Ascending aorta (tissue), 2 donors: ENCODE results near the gene PPM1M. TPM values are rescaled to one million over a fixed set of nuclear protein-coding genes. Genes with fewer than 3 reads are reported as not detected.

ENCODE experiments used
- DNase-seq, 2 donors: peaks; one replicate each; pipeline ENCODE4 v3.0.0-alpha.2; 2019; ENCODE audit warnings: low spot score in 2 of 2
- H3K27ac ChIP-seq, 2 donors: fragments of 200-600 bp; sonication (generic); one replicate each; pipeline ENCODE4 v1.5.1; 2016 to 2017; ENCODE audit warnings: mild to moderate bottlenecking in 1 of 2
- H3K27me3 ChIP-seq: fragments of 200-600 bp; sonication (generic); one replicate; pipeline ENCODE4 v1.5.1; 2017
- H3K36me3 ChIP-seq, 2 donors: fragments of 200-600 bp; sonication (generic); one replicate each; pipeline ENCODE4 v1.5.1; 2016
- H3K4me1 ChIP-seq, 2 donors: fragments of 200-600 bp; sonication (generic); one replicate each; pipeline ENCODE4 v1.5.1; 2016 to 2017; ENCODE audit warnings: mild to moderate bottlenecking in 1 of 2
- H3K4me3 ChIP-seq, 2 donors: fragments of 200-600 bp; sonication (generic); one replicate each; pipeline ENCODE4 v1.5.1; 2016 to 2017; ENCODE audit warnings: mild to moderate bottlenecking in 1 of 2
- H3K9me3 ChIP-seq, 2 donors: fragments of 200-600 bp; sonication (generic); one replicate each; pipeline ENCODE4 v1.5.1; 2016
- intact Hi-C: fragments of 100-400 bp; cut with DNase I; formaldehyde crosslinking; loops from one replicate; pipeline ENCODE4 v1.15.1; 2023
- total RNA-seq: library from RNA; depleted of rRNA; stranded (reverse); fragments of >200 nt; gene quantifications from one replicate; pipeline ENCODE4 v1.1.0, GENCODE V29; 2016
- TF ChIP-seq, protein P1 (sequence below), 3 experiments: fragments of 200-600 bp in 2 of 3; fragments of 450-650 bp in 1 of 3; sonication (generic) in 2 of 3; IDR thresholded peaks; one replicate each; pipeline ENCODE4 v1.5.1; 2016 to 2019; ENCODE audit warnings: antibody characterized with exemption in 3 of 3, mild to moderate bottlenecking in 1 of 3, moderate library complexity in 1 of 3

PPM1M gene
- total RNA-seq, 1 donor from 2014 or later: 20.3 TPM

DNA sequence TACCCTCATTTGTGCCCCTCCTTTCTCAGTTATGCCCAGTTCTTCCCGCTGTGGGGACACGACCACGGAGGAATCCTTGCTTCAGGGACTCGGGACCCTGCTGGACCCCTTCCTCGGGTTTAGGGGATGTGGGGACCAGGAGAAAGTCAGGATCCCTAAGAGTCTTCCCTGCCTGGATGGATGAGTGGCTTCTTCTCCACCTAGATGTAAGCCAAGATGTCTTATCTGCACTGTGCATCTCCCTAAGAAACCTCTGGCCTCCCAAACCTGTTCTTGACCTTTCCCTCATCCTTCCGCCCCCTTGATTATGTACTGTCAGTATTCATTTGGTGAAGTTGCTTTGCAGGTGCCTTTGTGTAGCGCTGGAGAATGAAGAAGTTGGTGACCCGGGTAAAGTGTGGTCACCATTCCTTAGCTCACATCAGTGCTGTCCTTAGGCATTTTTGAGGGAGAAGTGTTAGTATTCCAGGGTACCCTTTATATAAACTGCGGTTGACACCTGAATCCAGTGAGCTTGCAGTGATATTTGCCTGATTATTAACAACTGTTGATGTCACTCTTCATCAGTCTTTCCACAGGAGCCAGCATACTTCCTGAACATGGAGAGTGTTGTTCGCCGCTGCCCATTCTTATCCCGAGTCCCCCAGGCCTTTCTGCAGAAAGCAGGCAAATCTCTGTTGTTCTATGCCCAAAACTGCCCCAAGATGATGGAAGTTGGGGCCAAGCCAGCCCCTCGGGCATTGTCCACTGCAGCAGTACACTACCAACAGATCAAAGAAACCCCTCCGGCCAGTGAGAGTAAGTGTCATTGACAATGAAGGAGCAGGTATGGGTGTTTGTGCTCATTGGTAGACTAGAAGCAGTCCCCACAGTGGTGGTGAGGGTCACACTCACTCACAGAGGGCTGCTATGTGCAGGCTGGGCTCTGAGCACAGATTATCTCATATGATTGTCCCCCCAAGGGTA, 46.6 kb upstream of the PPM1M start:
- TF ChIP-seq, protein P1, sequence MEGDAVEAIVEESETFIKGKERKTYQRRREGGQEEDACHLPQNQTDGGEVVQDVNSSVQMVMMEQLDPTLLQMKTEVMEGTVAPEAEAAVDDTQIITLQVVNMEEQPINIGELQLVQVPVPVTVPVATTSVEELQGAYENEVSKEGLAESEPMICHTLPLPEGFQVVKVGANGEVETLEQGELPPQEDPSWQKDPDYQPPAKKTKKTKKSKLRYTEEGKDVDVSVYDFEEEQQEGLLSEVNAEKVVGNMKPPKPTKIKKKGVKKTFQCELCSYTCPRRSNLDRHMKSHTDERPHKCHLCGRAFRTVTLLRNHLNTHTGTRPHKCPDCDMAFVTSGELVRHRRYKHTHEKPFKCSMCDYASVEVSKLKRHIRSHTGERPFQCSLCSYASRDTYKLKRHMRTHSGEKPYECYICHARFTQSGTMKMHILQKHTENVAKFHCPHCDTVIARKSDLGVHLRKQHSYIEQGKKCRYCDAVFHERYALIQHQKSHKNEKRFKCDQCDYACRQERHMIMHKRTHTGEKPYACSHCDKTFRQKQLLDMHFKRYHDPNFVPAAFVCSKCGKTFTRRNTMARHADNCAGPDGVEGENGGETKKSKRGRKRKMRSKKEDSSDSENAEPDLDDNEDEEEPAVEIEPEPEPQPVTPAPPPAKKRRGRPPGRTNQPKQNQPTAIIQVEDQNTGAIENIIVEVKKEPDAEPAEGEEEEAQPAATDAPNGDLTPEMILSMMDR (IDR thresholded peaks at IDR 0.05): no peak
- no peaks in the 10 kb centered on the region for H3K27me3 ChIP-seq
- no peaks in the 10 kb centered on the region for H3K9me3 ChIP-seq
- peak overlapping the region; percentile 81 to 89 for H3K4me3 ChIP-seq
- H3K4me1 ChIP-seq: peaks cover 0 to 13% of the 10 kb centered on the region in 2 donors
- peak overlapping the region in 1 of 2 donors; percentile 70 for H3K27ac ChIP-seq
- no peak for DNase-seq
- peaks cover 20 to 26% of the 10 kb centered on the region in 2 donors for H3K36me3 ChIP-seq
- intact Hi-C loops: loop anchor here (1.0 kb wide), 1 partner anchor 44 kb away; no protein-coding TSS in a partner anchor

DNA sequence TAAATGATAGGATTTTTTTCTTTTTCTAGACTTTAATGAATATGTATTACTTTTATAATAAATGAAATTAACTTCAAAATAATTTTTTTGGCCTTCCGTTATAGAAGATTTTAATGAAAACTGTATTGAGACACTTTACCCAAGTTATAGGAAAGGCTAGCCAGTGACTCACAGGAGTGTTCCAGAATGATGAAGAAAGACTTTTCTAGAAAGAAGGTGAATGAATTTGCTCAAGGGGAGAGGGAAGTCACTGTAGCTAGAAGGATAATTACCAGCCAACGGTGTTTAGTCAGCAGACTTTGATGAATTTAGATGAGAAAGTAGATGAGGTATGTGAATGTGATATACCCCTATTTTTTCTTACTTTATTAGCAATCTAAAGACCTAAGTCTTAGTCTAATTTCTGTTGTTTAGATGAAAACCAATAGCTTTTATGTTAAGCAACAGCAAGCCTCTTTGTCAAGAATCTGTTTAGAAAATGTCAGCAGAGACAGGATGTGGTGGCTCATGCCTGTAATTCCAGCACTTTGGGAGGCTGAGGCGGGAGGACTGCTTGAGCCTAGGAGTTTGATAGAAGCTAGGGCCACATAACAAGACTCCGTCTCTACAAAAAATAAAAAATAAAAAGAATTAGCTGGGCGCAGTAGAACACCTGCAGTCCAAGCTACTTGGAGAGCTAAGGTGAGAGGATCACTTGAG, 44.4 kb upstream of the PPM1M start:
- no peak for DNase-seq
- Histone ChIP-seq H3K36me3 (peaks cover 41 to 48% of the 10 kb centered on the region in 2 donors), H3K4me3 (no peak overlapping the region), H3K9me3 (no peaks in the 10 kb centered on the region), H3K27ac (no peak overlapping the region), H3K27me3 (no peaks in the 10 kb centered on the region), H3K4me1 (peaks cover 0 to 13% of the 10 kb centered on the region in 2 donors)
- intact Hi-C loops: no loop called here
- TF ChIP-seq, protein P1 (IDR thresholded peaks at IDR 0.05): no peak

DNA sequence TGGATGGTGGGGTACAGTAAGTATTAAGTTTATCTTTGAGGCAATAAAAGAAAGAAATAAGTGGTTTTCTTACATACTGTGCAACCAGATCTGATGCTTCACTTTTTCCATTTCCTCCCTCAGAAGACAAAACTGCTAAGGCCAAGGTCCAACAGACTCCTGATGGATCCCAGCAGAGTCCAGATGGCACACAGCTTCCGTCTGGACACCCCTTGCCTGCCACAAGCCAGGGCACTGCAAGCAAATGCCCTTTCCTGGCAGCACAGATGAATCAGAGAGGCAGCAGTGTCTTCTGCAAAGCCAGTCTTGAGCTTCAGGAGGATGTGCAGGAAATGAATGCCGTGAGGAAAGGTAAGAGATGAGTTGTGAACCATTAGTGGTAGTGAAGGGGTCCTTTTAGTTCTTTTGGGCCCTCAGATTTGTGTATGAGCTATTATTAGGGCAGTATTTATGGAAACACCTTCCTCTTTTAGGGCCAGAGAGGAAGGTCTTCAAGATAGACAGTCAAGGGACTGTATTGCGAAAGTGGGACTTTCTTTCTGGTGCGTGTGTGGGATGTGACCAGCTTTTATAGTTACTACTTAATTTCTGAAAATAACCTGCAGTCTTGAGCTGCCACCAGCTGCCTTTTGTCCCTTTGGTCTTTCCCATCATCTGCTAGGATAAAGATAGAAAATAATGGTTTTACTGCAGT, 43.0 kb upstream of the PPM1M start:
- H3K36me3 ChIP-seq: peaks cover 55 to 59% of the 10 kb centered on the region in 2 donors

DNA sequence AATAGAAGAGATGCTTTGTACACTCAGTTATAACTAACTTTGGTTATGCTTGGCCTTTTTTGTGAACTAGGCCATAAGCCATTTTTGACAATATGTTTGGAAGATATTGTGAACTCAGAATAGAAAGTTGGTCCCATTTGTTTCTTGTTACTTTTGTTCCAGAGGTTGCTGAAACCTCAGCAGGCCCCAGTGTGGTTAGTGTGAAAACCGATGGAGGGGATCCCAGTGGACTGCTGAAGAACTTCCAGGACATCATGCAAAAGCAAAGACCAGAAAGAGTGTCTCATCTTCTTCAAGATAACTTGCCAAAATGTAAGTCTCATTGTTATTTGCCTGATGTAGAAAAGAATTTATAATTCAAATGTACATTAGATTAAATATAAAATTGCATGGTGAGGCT, 41.9 kb upstream of the PPM1M start:
- Histone ChIP-seq H3K27ac (no peak overlapping the region), H3K36me3 (peaks cover 66 to 71% of the 10 kb centered on the region in 2 donors), H3K4me3 (no peak overlapping the region), H3K9me3 (no peaks in the 10 kb centered on the region), H3K27me3 (no peaks in the 10 kb centered on the region), H3K4me1 (peaks cover 0 to 6% of the 10 kb centered on the region in 2 donors)
- TF ChIP-seq, protein P1 (IDR thresholded peaks at IDR 0.05): no peak
- no peak for DNase-seq
- intact Hi-C loops: no loop called here

More for the DNA sequence above, 43.0 kb upstream of the PPM1M start:
- Histone ChIP-seq H3K4me3 (no peak overlapping the region), H3K4me1 (peaks cover 0 to 7% of the 10 kb centered on the region in 2 donors), H3K27ac (no peak overlapping the region), H3K9me3 (no peaks in the 10 kb centered on the region), H3K27me3 (no peaks in the 10 kb centered on the region)
- intact Hi-C loops: no loop called here
- TF ChIP-seq, protein P1 (IDR thresholded peaks at IDR 0.05): no peak
- no peak for DNase-seq

DNA sequence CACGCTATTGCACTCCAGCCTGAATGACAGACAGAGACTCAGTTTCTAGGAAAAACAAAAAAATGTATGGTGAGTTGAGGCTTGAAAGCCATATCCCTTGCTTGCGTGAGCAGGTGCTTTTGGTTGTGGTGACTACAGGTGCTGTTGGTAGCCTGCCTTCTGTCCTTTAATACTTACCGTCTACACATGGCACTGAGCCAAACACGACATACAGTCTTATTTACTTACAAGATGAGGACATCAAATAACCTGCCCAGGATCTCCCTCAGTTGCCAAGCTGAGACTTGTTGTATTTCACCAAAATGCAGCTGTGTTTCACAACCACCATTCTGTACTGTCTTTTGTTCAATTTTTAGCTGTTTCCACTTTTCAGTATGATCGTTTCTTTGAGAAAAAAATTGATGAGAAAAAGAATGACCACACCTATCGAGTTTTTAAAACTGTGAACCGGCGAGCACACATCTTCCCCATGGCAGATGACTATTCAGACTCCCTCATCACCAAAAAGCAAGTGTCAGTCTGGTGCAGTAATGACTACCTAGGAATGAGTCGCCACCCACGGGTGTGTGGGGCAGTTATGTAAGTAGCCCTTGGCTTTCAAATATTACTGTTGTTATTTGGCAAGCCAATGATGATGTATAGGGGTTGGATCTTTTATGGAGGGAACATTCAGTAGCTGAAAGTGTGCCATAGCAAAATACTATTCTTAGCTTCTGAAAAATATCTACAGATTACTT, 41.1 kb upstream of the PPM1M start:
- peaks cover 74 to 79% of the 10 kb centered on the region in 2 donors for H3K36me3 ChIP-seq
- H3K4me1 ChIP-seq: peaks cover 0 to 3% of the 10 kb centered on the region in 2 donors
- H3K27ac ChIP-seq: no peak overlapping the region
- H3K4me3 ChIP-seq: no peak overlapping the region
- TF ChIP-seq, protein P1 (IDR thresholded peaks at IDR 0.05): no peak
- H3K9me3 ChIP-seq: no peaks in the 10 kb centered on the region
- no peak for DNase-seq
- H3K27me3 ChIP-seq: no peaks in the 10 kb centered on the region
- intact Hi-C loops: no loop called here
